ENCODE data around the gene RANBP2. TPM values are rescaled to one million over a fixed set of nuclear protein-coding genes. Genes with fewer than 3 reads are reported as not detected.

The RANBP2 gene
- total and polyA plus RNA-seq, 10 of the 15 experiments (the other 5 are each of a cell fraction or from before 2014, with no cell fraction given), result 9.0 to 81.7 (median 28.3) TPM

- peak; percentile 21; the same call in 1 of the 2 replicates for TF ChIP-seq ZBTB40 (IDR thresholded peaks at IDR 0.05; ENCODE audit: borderline replicate concordance)
- TF ChIP-seq POLR2AphosphoS2 (IDR thresholded peaks at IDR 0.05; ENCODE audit: low read depth, low read length), result no peak
- no peak for TF ChIP-seq PRDM15 (CRISPR knock-in tag; IDR thresholded peaks at IDR 0.05)
- peak; percentile 72 for TF ChIP-seq DPF2 (IDR thresholded peaks at IDR 0.05)
- TF ChIP-seq ZNF687 (IDR thresholded peaks at IDR 0.05), result 0 out of 2 replicates have a peak, but pooled peaks have one; percentile 16
- TF ChIP-seq CTCF (IDR thresholded peaks at IDR 0.05 in 2 of 3, conservative IDR thresholded peaks at IDR 0.05 in 1 of 3; ENCODE audit: control insufficient read depth in 2 of 3, extremely low read depth in 1 of 3, insufficient read depth in 1 of 3, low read depth in 3 of 3, low read length in 3 of 3), result no peak
- TF ChIP-seq IRF3 (IDR thresholded peaks at IDR 0.05), result no peak
- no peak for TF ChIP-seq ESRRA (IDR thresholded peaks at IDR 0.05; ENCODE audit: low read length)
- no peak for TF ChIP-seq RB1 (IDR thresholded peaks at IDR 0.05; ENCODE audit: borderline replicate concordance)
- TF ChIP-seq IKZF2 (IDR thresholded peaks at IDR 0.05), result peak; percentile 91 to 93
- TF ChIP-seq ATF2 (IDR thresholded peaks at IDR 0.05; ENCODE audit: low read length), result peak; percentile 95
- TF ChIP-seq SUZ12 (IDR thresholded peaks at IDR 0.05; ENCODE audit: unreplicated experiment), result no peak
- TF ChIP-seq RCOR1 (conservative IDR thresholded peaks at IDR 0.05; ENCODE audit: low read depth, low read length), result no peak
Observed at GRCh38 chr2:108776475-108776874, 57.2 kb downstream of the RANBP2 start (continued).

All from GM12878 (cell line).